K562 (cell line): ENCODE results near the gene SOS1. TPM values are rescaled to one million over a fixed set of nuclear protein-coding genes. Genes with fewer than 3 reads are reported as not detected.

Experiments used
- FUS ChIP-seq: fragments of 200-400 bp; formaldehyde crosslinking; optimal IDR thresholded peaks from 2 replicates; pipeline ENCODE3; 2017; ENCODE audit warnings: low read depth, low read length
- HDAC8 ChIP-seq: fragments of 450-650 bp; IDR thresholded peaks from 2 replicates; pipeline ENCODE4 v1.6.1; 2016; ENCODE audit warnings: mild to moderate bottlenecking, missing genetic modification characterization, moderate library complexity, missing compliant biosample characterization
- NR2F6 ChIP-seq: fragments of 450-650 bp; formaldehyde crosslinking; IDR thresholded peaks from 2 replicates; pipeline ENCODE4 v1.4.0; 2020; ENCODE audit warnings: mild to moderate bottlenecking
- RHOXF2B ChIP-seq: fragments of 250-450 bp; sonication (Bioruptor Pico); conservative IDR thresholded peaks from 2 replicates; pipeline ENCODE4 v1.5.1; 2021
- polyA plus RNA-seq, 8 experiments: library from polyadenylated mRNA; depleted of rRNA in 4 of 8; stranded (reverse) in 5 of 8; unstranded in 3 of 8; fragments of >200 nt; fragmentation: Nextera tagmentation in 2 of 8; fragmentation: Illumina TruSeq in 1 of 8; extraction: Ambion mirVana in 2 of 8; extraction: Trizol in 1 of 8; gene quantifications; 2 replicates each; pipeline versions ENCODE4 v1.2.1 to v1.2.3, GENCODE V29; 2011 to 2014; ENCODE audit warnings: inconsistent platforms in 1 of 8, missing spikeins in 1 of 8
- small RNA-seq: library from RNA; depleted of rRNA; stranded (forward); fragments of <200 nt; gene quantifications from one replicate; pipeline ENCODE3, GENCODE V24; 2014
- total RNA-seq, 7 experiments: library from RNA; depleted of rRNA in 6 of 7; stranded (reverse); fragments of >200 nt in 6 of 7; fragmentation: Illumina TruSeq in 2 of 7; extraction: Trizol in 2 of 7; gene quantifications; 2 replicates each; pipeline versions ENCODE4 v1.2.1 to v1.2.3, GENCODE V29; 2011 to 2021; ENCODE audit warnings: low replicate concordance in 1 of 7
- TF ChIP-seq, protein P1 (sequence below): fragments of 450-650 bp; conservative IDR thresholded peaks from 2 replicates; pipeline ENCODE4 v1.6.1; 2016; ENCODE audit warnings: missing genetic modification characterization, low read depth, mild to moderate bottlenecking, control low read depth, missing compliant biosample characterization

SOS1 gene
- total and polyA plus RNA-seq, 9 of the 15 experiments (the other 6 are each of a cell fraction or from before 2014, with no cell fraction given) = 2.5 to 27.1 (median 16.3) TPM

DNA sequence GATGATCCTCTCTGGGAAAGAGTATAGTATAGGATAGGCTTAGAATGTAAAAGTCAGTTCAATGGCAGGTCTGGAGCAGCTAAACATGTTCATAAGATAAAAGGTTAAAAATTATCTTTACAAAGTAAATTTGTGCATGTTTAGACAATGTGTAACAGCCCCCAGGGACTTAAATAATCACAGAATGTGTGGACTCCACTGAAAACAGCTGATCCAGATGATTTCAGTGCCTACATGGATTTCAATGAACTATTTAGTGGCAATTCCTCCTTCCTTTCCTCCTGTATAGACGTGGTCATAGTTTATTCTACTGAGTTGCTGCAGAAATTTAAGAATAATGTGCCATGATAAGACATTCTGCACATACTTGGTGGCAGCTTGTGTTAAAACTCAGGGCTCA, 188.3 kb downstream of the SOS1 start (continued):
- TF ChIP-seq HDAC8 (tag) (no peak), NR2F6 (CRISPR knock-in tag) (no peak), RHOXF2B (CRISPR knock-in tag) (no peak), FUS (no peak)
- TF ChIP-seq, protein P1, sequence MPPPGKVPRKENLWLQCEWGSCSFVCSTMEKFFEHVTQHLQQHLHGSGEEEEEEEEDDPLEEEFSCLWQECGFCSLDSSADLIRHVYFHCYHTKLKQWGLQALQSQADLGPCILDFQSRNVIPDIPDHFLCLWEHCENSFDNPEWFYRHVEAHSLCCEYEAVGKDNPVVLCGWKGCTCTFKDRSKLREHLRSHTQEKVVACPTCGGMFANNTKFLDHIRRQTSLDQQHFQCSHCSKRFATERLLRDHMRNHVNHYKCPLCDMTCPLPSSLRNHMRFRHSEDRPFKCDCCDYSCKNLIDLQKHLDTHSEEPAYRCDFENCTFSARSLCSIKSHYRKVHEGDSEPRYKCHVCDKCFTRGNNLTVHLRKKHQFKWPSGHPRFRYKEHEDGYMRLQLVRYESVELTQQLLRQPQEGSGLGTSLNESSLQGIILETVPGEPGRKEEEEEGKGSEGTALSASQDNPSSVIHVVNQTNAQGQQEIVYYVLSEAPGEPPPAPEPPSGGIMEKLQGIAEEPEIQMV (tag) = no peak
- TF ChIP-seq, all 486 proteins: peak for 0

Small RNAs within 50 kb of the gene (small RNA-seq; reads per million reads assigned to genes)
- gene HSPE1P13 (not detected), gene RF00019 (not detected), gene RN7SL96P (not detected), gene RNU6-198P (not detected)

Other genes starting within 250 kb of the SOS1 start
- gene DHX57, start 245.1 kb downstream of the SOS1 start, total RNA-seq (2014; rRNA removed) = 15.1 and 15.8 TPM in 2 replicates
- 20.8 and 22.1 TPM in 2 replicates for gene DHX57, start 245.1 kb downstream of the SOS1 start, total RNA-seq (2014; rRNA removed; fragmentation: Illumina TruSeq; extraction: Trizol)
- 17.0 and 20.2 TPM in 2 replicates for gene DHX57, start 245.1 kb downstream of the SOS1 start, total RNA-seq (2015; rRNA removed; fragmentation: Illumina TruSeq; extraction: Trizol)
- 18.4 and 20.1 TPM in 2 replicates for gene DHX57, start 245.1 kb downstream of the SOS1 start, total RNA-seq (2021)
- gene DHX57, start 245.1 kb downstream of the SOS1 start, polyA plus RNA-seq (2011; rRNA removed) = 15.9 and 23.6 TPM in 2 replicates
- gene DHX57, start 245.1 kb downstream of the SOS1 start, polyA plus RNA-seq (2014; fragmentation: Illumina TruSeq; extraction: Trizol) = 15.6 and 17.9 TPM in 2 replicates
- gene DHX57, start 245.1 kb downstream of the SOS1 start, polyA plus RNA-seq (2014; fragmentation: Nextera tagmentation; extraction: Ambion mirVana) = 10 to 100 TPM in 1 of 2 experiments, 1 to 10 TPM in 1; 7.4 to 10.2 TPM
- gene DHX57, start 245.1 kb downstream of the SOS1 start, polyA plus RNA-seq (2014; rRNA removed) = 13.1 and 14.8 TPM in 2 replicates
- 10.4 and 10.8 TPM in 2 replicates for gene MORN2, start 245.1 kb downstream of the SOS1 start, total RNA-seq (2014; rRNA removed)
- gene MORN2, start 245.1 kb downstream of the SOS1 start, total RNA-seq (2014; rRNA removed; fragmentation: Illumina TruSeq; extraction: Trizol) = 20.8 and 21.1 TPM in 2 replicates
- gene MORN2, start 245.1 kb downstream of the SOS1 start, total RNA-seq (2015; rRNA removed; fragmentation: Illumina TruSeq; extraction: Trizol) = 16.9 and 23.6 TPM in 2 replicates
- gene MORN2, start 245.1 kb downstream of the SOS1 start, total RNA-seq (2021) = 10.2 and 10.4 TPM in 2 replicates
- 11.9 and 18.5 TPM in 2 replicates for gene MORN2, start 245.1 kb downstream of the SOS1 start, polyA plus RNA-seq (2011; rRNA removed)
- 15.3 and 16.9 TPM in 2 replicates for gene MORN2, start 245.1 kb downstream of the SOS1 start, polyA plus RNA-seq (2014; fragmentation: Illumina TruSeq; extraction: Trizol)
- gene MORN2, start 245.1 kb downstream of the SOS1 start, polyA plus RNA-seq (2014; fragmentation: Nextera tagmentation; extraction: Ambion mirVana) = 10 to 100 TPM; 35.4 to 39.5 TPM
- gene MORN2, start 245.1 kb downstream of the SOS1 start, polyA plus RNA-seq (2014; rRNA removed) = 19.4 and 25.8 TPM in 2 replicates
- 0.04 TPM in 1 of 2 replicates, not detected in the other for gene ARHGEF33, start 231.2 kb downstream of the SOS1 start, total RNA-seq (2014; rRNA removed)
- gene ARHGEF33, start 231.2 kb downstream of the SOS1 start, total RNA-seq (2014; rRNA removed; fragmentation: Illumina TruSeq; extraction: Trizol) = not detected in 2 replicates
- gene ARHGEF33, start 231.2 kb downstream of the SOS1 start, total RNA-seq (2015; rRNA removed; fragmentation: Illumina TruSeq; extraction: Trizol) = 0.04 TPM in 1 of 2 replicates, not detected in the other
- 0.02 TPM in 1 of 2 replicates, not detected in the other for gene ARHGEF33, start 231.2 kb downstream of the SOS1 start, total RNA-seq (2021)
- 0.01 and 0.03 TPM in 2 replicates for gene ARHGEF33, start 231.2 kb downstream of the SOS1 start, polyA plus RNA-seq (2011; rRNA removed)
- not detected in 2 replicates for gene ARHGEF33, start 231.2 kb downstream of the SOS1 start, polyA plus RNA-seq (2014; fragmentation: Illumina TruSeq; extraction: Trizol)
- under 1 TPM in 1 of 2 experiments, not detected in 1; 0.08 TPM for gene ARHGEF33, start 231.2 kb downstream of the SOS1 start, polyA plus RNA-seq (2014; fragmentation: Nextera tagmentation; extraction: Ambion mirVana)
- not detected in 2 replicates for gene ARHGEF33, start 231.2 kb downstream of the SOS1 start, polyA plus RNA-seq (2014; rRNA removed)
- gene CDKL4, start 122.9 kb upstream of the SOS1 start, total RNA-seq (2014; rRNA removed) = not detected in 2 replicates
- gene CDKL4, start 122.9 kb upstream of the SOS1 start, total RNA-seq (2014; rRNA removed; fragmentation: Illumina TruSeq; extraction: Trizol) = not detected in 2 replicates
- not detected in 2 replicates for gene CDKL4, start 122.9 kb upstream of the SOS1 start, total RNA-seq (2015; rRNA removed; fragmentation: Illumina TruSeq; extraction: Trizol)
- gene CDKL4, start 122.9 kb upstream of the SOS1 start, total RNA-seq (2021) = not detected in 2 replicates
- not detected in 2 replicates for gene CDKL4, start 122.9 kb upstream of the SOS1 start, polyA plus RNA-seq (2011; rRNA removed)
- not detected in 2 replicates for gene CDKL4, start 122.9 kb upstream of the SOS1 start, polyA plus RNA-seq (2014; fragmentation: Illumina TruSeq; extraction: Trizol)
- gene CDKL4, start 122.9 kb upstream of the SOS1 start, polyA plus RNA-seq (2014; fragmentation: Nextera tagmentation; extraction: Ambion mirVana) = not detected
- not detected in 2 replicates for gene CDKL4, start 122.9 kb upstream of the SOS1 start, polyA plus RNA-seq (2014; rRNA removed)